H1 (cell line): ENCODE results near the gene DISC1. TPM values are rescaled to one million over a fixed set of nuclear protein-coding genes. Genes with fewer than 3 reads are reported as not detected.

Experiments used
- CTCF ChIA-PET: fragments of 300-600 bp; sonication (Branson Sonifier 250); formaldehyde crosslinking; loops from one replicate; lab custom pipeline; 2021; ENCODE audit not compliant: partially characterized antibody; lab: Charles Lee
- POLR2A ChIA-PET: fragments of 300-600 bp; sonication (Branson Sonifier 250); formaldehyde crosslinking; loops from one replicate; lab custom pipeline; 2021; ENCODE audit warnings: inconsistent platforms; ENCODE audit not compliant: partially characterized antibody; lab: Charles Lee
- DNase-seq, 2 experiments: peaks; one replicate each; pipeline versions ENCODE4 v3.0.0 to v3.0.0-alpha.2; 2010 to 2022; ENCODE audit warnings: low spot score in 2 of 2, low read depth in 1 of 2, mixed read lengths in 1 of 2
- FAIRE-seq: peaks from 2 replicates; lab custom pipeline; 2011; peaks lifted over from hg19 to GRCh38; lab: Jason Lieb, UNC
- H2AFZ ChIP-seq: 2 replicates; pipeline ENCODE4 v1.8.1; 2012; ENCODE audit warnings: low read length, inconsistent platforms
- H2AK5ac ChIP-seq: 2 replicates; pipeline ENCODE4 v1.6.1; 2013; ENCODE audit warnings: low read depth, low read length
- H2BK120ac ChIP-seq: replicated peaks from 2 replicates; pipeline ENCODE3; 2013; ENCODE audit warnings: low read depth, low read length, inconsistent platforms
- H2BK12ac ChIP-seq: 2 replicates; pipeline ENCODE4 v1.6.1; 2013; ENCODE audit warnings: low read depth, low read length
- H2BK15ac ChIP-seq: 2 replicates; pipeline ENCODE4 v1.6.1; 2013; ENCODE audit warnings: low read length
- H2BK20ac ChIP-seq: 2 replicates; pipeline ENCODE4 v1.6.1; 2013; ENCODE audit warnings: low read length
- H2BK5ac ChIP-seq: 2 replicates; pipeline ENCODE4 v1.6.1; 2013; ENCODE audit warnings: low read depth, low read length
- H3K14ac ChIP-seq: 2 replicates; pipeline ENCODE4 v1.6.1; 2013; ENCODE audit warnings: inconsistent platforms; ENCODE audit not compliant: insufficient read length
- H3K18ac ChIP-seq: 2 replicates; pipeline ENCODE4 v1.6.1; 2013; ENCODE audit warnings: low read length; ENCODE audit errors: extremely low read depth
- H3K23ac ChIP-seq: 2 replicates; pipeline ENCODE4 v1.6.1; 2013; ENCODE audit warnings: inconsistent platforms; ENCODE audit not compliant: insufficient read length
- H3K23me2 ChIP-seq: 2 replicates; pipeline ENCODE4 v1.6.1; 2013; ENCODE audit warnings: low read depth, low read length
- H3K27ac ChIP-seq: 2 replicates; pipeline ENCODE4 v1.6.1; 2011; ENCODE audit warnings: low read depth, low read length, inconsistent platforms
- H3K27me3 ChIP-seq, 4 experiments: replicated peaks in 1 of 4; 1 replicate in 1 of 4; 2 replicates in 3 of 4; pipeline versions ENCODE4 v1.6.1 to v1.8.1; 2011 to 2013; ENCODE audit warnings: low read length in 3 of 4, mild to moderate bottlenecking in 3 of 4, inconsistent platforms in 2 of 4, mixed read lengths in 2 of 4, moderate library complexity in 1 of 4; ENCODE audit not compliant: control insufficient read depth in 3 of 4, insufficient read depth in 3 of 4; ENCODE audit errors: extremely low read depth in 1 of 4
- H3K36me3 ChIP-seq, 4 experiments: 2 replicates each; pipeline versions ENCODE4 v1.6.1 to v1.8.1; 2011 to 2013; ENCODE audit warnings: mild to moderate bottlenecking in 4 of 4, low read length in 3 of 4, moderate library complexity in 2 of 4, control low read depth in 1 of 4, inconsistent platforms in 1 of 4; ENCODE audit not compliant: insufficient read depth in 4 of 4, control insufficient read depth in 2 of 4
- H3K4ac ChIP-seq: replicated peaks from 2 replicates; pipeline ENCODE3; 2013; ENCODE audit warnings: low read length, low read depth, mixed read lengths, inconsistent platforms; ENCODE audit not compliant: insufficient read length
- H3K4me1 ChIP-seq, 4 experiments: replicated peaks in 1 of 4; 1 replicate in 1 of 4; 2 replicates in 3 of 4; pipeline versions ENCODE4 v1.6.1 to v1.8.1; 2011 to 2013; ENCODE audit warnings: low read length in 3 of 4, inconsistent platforms in 2 of 4, mixed read lengths in 1 of 4; ENCODE audit not compliant: insufficient read depth in 4 of 4, control insufficient read depth in 3 of 4
- H3K4me2 ChIP-seq, 2 experiments: 2 replicates each; pipeline versions ENCODE4 v1.6.1 to v1.8.1; 2011 to 2013; ENCODE audit warnings: low read depth in 2 of 2, low read length in 2 of 2, control low read depth in 1 of 2, inconsistent platforms in 1 of 2, mild to moderate bottlenecking in 1 of 2; ENCODE audit not compliant: insufficient read depth in 1 of 2
- H3K4me3 ChIP-seq, 4 experiments: fragments of 200-600, 300-600 bp in 1 of 4; sonication (generic), shearing (Covaris generic), sonication (Bioruptor Twin) in 1 of 4; 2 replicates each; pipeline versions ENCODE4 v1.5.1 to v1.8.1; 2011 to 2016; ENCODE audit warnings: low read length in 4 of 4, low read depth in 3 of 4, control low read depth in 2 of 4, inconsistent platforms in 2 of 4, mild to moderate bottlenecking in 2 of 4, mixed read lengths in 1 of 4, moderate library complexity in 1 of 4; ENCODE audit not compliant: insufficient read depth in 2 of 4; ENCODE audit errors: extremely low read depth in 1 of 4
- H3K56ac ChIP-seq: replicated peaks from 2 replicates; pipeline ENCODE3; 2013; ENCODE audit warnings: low read depth, mild to moderate bottlenecking, mixed read lengths, low read length, inconsistent platforms; ENCODE audit not compliant: insufficient read length
- H3K79me1 ChIP-seq: 2 replicates; pipeline ENCODE4 v1.6.1; 2013; ENCODE audit warnings: low read depth, low read length, control low read depth
- H3K79me2 ChIP-seq, 2 experiments: 2 replicates each; pipeline versions ENCODE4 v1.6.1 to v1.8.1; 2012 to 2013; ENCODE audit warnings: low read length in 2 of 2, mild to moderate bottlenecking in 2 of 2, inconsistent platforms in 1 of 2; ENCODE audit not compliant: insufficient read depth in 2 of 2, control insufficient read depth in 1 of 2
- H3K9ac ChIP-seq, 4 experiments: replicated peaks in 1 of 4; 1 replicate in 1 of 4; 2 replicates in 3 of 4; pipeline versions ENCODE4 v1.6.1 to v1.8.1; 2011 to 2013; ENCODE audit warnings: low read depth in 3 of 4, low read length in 3 of 4, control low read depth in 2 of 4, mild to moderate bottlenecking in 2 of 4, moderate library complexity in 2 of 4, inconsistent platforms in 1 of 4; ENCODE audit errors: extremely low read depth in 1 of 4
- H3K9me3 ChIP-seq, 2 experiments: 2 replicates each; pipeline versions ENCODE4 v1.6.1 to v1.8.1; 2012 to 2013; ENCODE audit warnings: mild to moderate bottlenecking in 2 of 2, moderate library complexity in 2 of 2, control low read depth in 1 of 2, inconsistent platforms in 1 of 2, low read depth in 1 of 2, low read length in 1 of 2, mixed read lengths in 1 of 2; ENCODE audit not compliant: insufficient read depth in 2 of 2
- H4K20me1 ChIP-seq, 2 experiments: replicated peaks in 1 of 2; 2 replicates each; pipeline versions ENCODE3 to v1.8.1; 2011 to 2013; ENCODE audit warnings: inconsistent platforms in 2 of 2, low read length in 2 of 2, mild to moderate bottlenecking in 1 of 2; ENCODE audit not compliant: insufficient read depth in 2 of 2, control insufficient read depth in 1 of 2
- H4K5ac ChIP-seq: 2 replicates; pipeline ENCODE4 v1.6.1; 2013; ENCODE audit warnings: low read length, low read depth, mixed read lengths, inconsistent platforms; ENCODE audit not compliant: insufficient read length
- H4K8ac ChIP-seq: 2 replicates; pipeline ENCODE4 v1.8.0; 2013; ENCODE audit warnings: mild to moderate bottlenecking, moderate library complexity, low read length, inconsistent platforms; ENCODE audit not compliant: insufficient read depth; ENCODE audit errors: extremely low read depth
- H4K91ac ChIP-seq: replicated peaks from 2 replicates; pipeline ENCODE3; 2013; ENCODE audit warnings: low read length, mixed read lengths, inconsistent platforms; ENCODE audit not compliant: insufficient read length
- ATF3 ChIP-seq: IDR thresholded peaks from 2 replicates; pipeline ENCODE4 v1.6.1; 2011; ENCODE audit warnings: low read depth, mild to moderate bottlenecking, low read length; ENCODE audit not compliant: insufficient read depth
- GABPA ChIP-seq: IDR thresholded peaks from 2 replicates; pipeline ENCODE4 v1.6.1; 2011; ENCODE audit warnings: mild to moderate bottlenecking, low read length, moderate library complexity, borderline replicate concordance; ENCODE audit not compliant: insufficient read depth
- NANOG ChIP-seq: IDR thresholded peaks from 2 replicates; pipeline ENCODE4 v1.6.1; 2011; ENCODE audit warnings: low read length, low read depth, mild to moderate bottlenecking, inconsistent platforms; ENCODE audit not compliant: insufficient read depth, poor library complexity, severe bottlenecking
- POLR2A ChIP-seq, 2 experiments: IDR thresholded peaks; 1 replicate in 1 of 2; 2 replicates in 1 of 2; pipeline ENCODE4 v1.6.1; 2011; ENCODE audit warnings: low read depth in 2 of 2, low read length in 2 of 2, mild to moderate bottlenecking in 2 of 2; ENCODE audit errors: control extremely low read depth in 1 of 2
- POLR2AphosphoS5 ChIP-seq: IDR thresholded peaks from 2 replicates; pipeline ENCODE4 v1.6.1; 2011; ENCODE audit warnings: low read depth, low read length
- RBBP5 ChIP-seq: IDR thresholded peaks from 2 replicates; pipeline ENCODE4 v1.7.1; 2012; ENCODE audit warnings: low read depth, mild to moderate bottlenecking, inconsistent platforms, low read length, moderate library complexity, borderline replicate concordance
- YY1 ChIP-seq: IDR thresholded peaks from 2 replicates; pipeline ENCODE4 v1.6.1; 2011; ENCODE audit warnings: low read depth, mild to moderate bottlenecking, low read length
- WGBS, 2 experiments: shearing (Covaris generic) in 1 of 2; methylation state at CpG; one replicate each; pipeline versions ENCODE4 v1.1.6 to v1.1.7; 2013 to 2015; ENCODE audit warnings: low lambda C conversion rate in 2 of 2, mixed read lengths in 2 of 2, inconsistent platforms in 1 of 2, low coverage in 1 of 2, missing lambda C conversion rate in 1 of 2; ENCODE audit not compliant: insufficient replicate concordance in 2 of 2, insufficient coverage in 1 of 2, insufficient read length in 1 of 2; ENCODE audit errors: extremely low coverage in 1 of 2, missing lambda C conversion rate in 1 of 2; 5-methylcytosine and 5-hydroxymethylcytosine counted together
- polyA plus RNA-seq, 7 experiments: library from polyadenylated mRNA; depleted of rRNA in 3 of 7; stranded (reverse) in 5 of 7; unstranded in 2 of 7; fragments of >200 nt in 5 of 7; fragments of 200-250 nt in 2 of 7; gene quantifications; 1 replicate in 5 of 7; 2 replicates in 1 of 7; 4 replicates in 1 of 7; pipeline versions ENCODE4 v1.2.1 to v1.2.3, GENCODE V29; 2011 to 2013; ENCODE audit warnings: missing spikeins in 2 of 7, mixed read lengths in 2 of 7
- total RNA-seq: library from RNA; stranded (reverse); fragmentation: NEBNext Ultra II Directional; extraction: Animal tissue kit (Norgen Biotek cat#: 25700); gene quantifications from 2 replicates; pipeline ENCODE4 v1.2.1, GENCODE V29; 2021

Gene DISC1
- total and polyA plus RNA-seq, 2 of the 8 experiments (the other 6 are each of a cell fraction or from before 2014, with no cell fraction given), result 1.1 to 3.5 TPM

- no peak overlapping the region for H2BK12ac ChIP-seq
- H4K91ac ChIP-seq, result no peak overlapping the region
- no peaks in the 10 kb centered on the region for H3K23me2 ChIP-seq
- H3K9me3 ChIP-seq, result no peaks in the 10 kb centered on the region
- no peaks in the 10 kb centered on the region for H4K20me1 ChIP-seq
- no peak overlapping the region for H3K9ac ChIP-seq
- no peak overlapping the region for H2AFZ ChIP-seq
- CTCF ChIA-PET, result interaction anchor here (1.3 kb wide), 1 partner anchor 161 kb away, joined by 5 read pairs; no protein-coding TSS in a partner anchor
- no peak overlapping the region for H2BK5ac ChIP-seq
- no peak overlapping the region for H3K18ac ChIP-seq
- no peaks in the 10 kb centered on the region for H3K27me3 ChIP-seq
- WGBS, 2 experiments, result 87% methylated on average over 7 of the region's 7 CpGs; no CpG with 5 or more reads in 1 of the 2 experiments
- no peak overlapping the region for H2BK20ac ChIP-seq
- no peak overlapping the region for H3K4ac ChIP-seq
- no peak overlapping the region for H4K5ac ChIP-seq
- no peaks in the 10 kb centered on the region for H3K79me2 ChIP-seq
- H3K79me1 ChIP-seq, result no peaks in the 10 kb centered on the region
- H3K36me3 ChIP-seq, result no peaks in the 10 kb centered on the region
- H3K27ac ChIP-seq, result no peak overlapping the region
- no peak overlapping the region for H3K23ac ChIP-seq
- H4K8ac ChIP-seq, result no peak overlapping the region
- DNase-seq (no peak), FAIRE-seq (no peak)
- no peak overlapping the region for H3K14ac ChIP-seq
- no peak overlapping the region for H3K4me3 ChIP-seq
- no peak overlapping the region for H2BK120ac ChIP-seq
- no peak overlapping the region for H2BK15ac ChIP-seq
- H3K4me1 ChIP-seq, result peaks cover 0 to 11% (median 1%) of the 10 kb centered on the region in 4 experiments; a peak in 4 of 7 replicates
- no peak overlapping the region for H2AK5ac ChIP-seq
- H3K4me2 ChIP-seq, result no peak overlapping the region
- no peak overlapping the region for H3K56ac ChIP-seq
- POLR2A ChIA-PET, result interaction anchor here (1.0 kb wide), 1 partner anchor 12 kb away, joined by 3 read pairs; no protein-coding TSS in a partner anchor
- no peak for TF ChIP-seq RBBP5
- no peak for TF ChIP-seq POLR2A (IDR thresholded peaks at IDR 0.05; ENCODE audit: control extremely low read depth in 1 of 2, low read depth in 2 of 2, low read length in 2 of 2)
- no peak for TF ChIP-seq ATF3
- no peak for TF ChIP-seq POLR2AphosphoS5
- no peak for TF ChIP-seq YY1
- TF ChIP-seq GABPA, result no peak
- no peak for TF ChIP-seq NANOG
Observed at GRCh38 chr1:232016616-232017015, 390.0 kb downstream of the DISC1 start.
